Astrocyte (in vitro differentiated cells and primary cell): ENCODE measurements around the gene GPX4. TPM values are rescaled to one million over a fixed set of nuclear protein-coding genes. Genes with fewer than 3 reads are reported as not detected.
A peak's percentile ranks its signal among the peaks of the same experiment; 100 is the strongest.

ENCODE experiments used
- DNase-seq: peaks from one replicate; pipeline ENCODE4 v3.0.0-alpha.2; 2010; ENCODE audit warnings: low read depth
- FAIRE-seq: peaks from 2 replicates; lab custom pipeline; 2011; peaks lifted over from hg19 to GRCh38; lab: Jason Lieb, UNC
- H2AFZ ChIP-seq: 2 replicates; pipeline ENCODE4 v1.6.0; 2012; ENCODE audit warnings: low read depth, low read length, inconsistent platforms
- H3K27ac ChIP-seq: 2 replicates; pipeline ENCODE4 v1.5.1; 2011; ENCODE audit warnings: low read depth, low read length, inconsistent platforms
- H3K27me3 ChIP-seq: 2 replicates; pipeline ENCODE4 v1.6.0; 2011; ENCODE audit warnings: low read length, inconsistent platforms; ENCODE audit not compliant: insufficient read depth
- H3K36me3 ChIP-seq: 2 replicates; pipeline ENCODE4 v1.5.1; 2011; ENCODE audit warnings: low read length, inconsistent platforms; ENCODE audit not compliant: insufficient read depth
- H3K4me1 ChIP-seq: 2 replicates; pipeline ENCODE4 v1.5.1; 2011; ENCODE audit warnings: low read length, inconsistent platforms; ENCODE audit not compliant: insufficient read depth
- H3K4me2 ChIP-seq: 2 replicates; pipeline ENCODE4 v1.6.0; 2012; ENCODE audit warnings: low read length, inconsistent platforms
- H3K4me3 ChIP-seq: 2 replicates; pipeline ENCODE4 v1.5.1; 2011; ENCODE audit warnings: low read depth, mild to moderate bottlenecking, low read length, inconsistent platforms; ENCODE audit not compliant: insufficient read depth
- H3K79me2 ChIP-seq: 2 replicates; pipeline ENCODE4 v1.6.0; 2012; ENCODE audit warnings: mild to moderate bottlenecking, low read length, inconsistent platforms; ENCODE audit not compliant: insufficient read depth
- H3K9ac ChIP-seq: 2 replicates; pipeline ENCODE4 v1.6.0; 2012; ENCODE audit warnings: mild to moderate bottlenecking, low read length, inconsistent platforms
- H3K9me3 ChIP-seq: 2 replicates; pipeline ENCODE4 v1.5.1; 2012; ENCODE audit warnings: low read depth, mild to moderate bottlenecking, low read length, inconsistent platforms; ENCODE audit not compliant: insufficient read depth
- H4K20me1 ChIP-seq: 2 replicates; pipeline ENCODE4 v1.6.0; 2012; ENCODE audit warnings: low read length, inconsistent platforms; ENCODE audit not compliant: insufficient read depth
- H3K27ac Mint-ChIP-seq: one replicate; pipeline ENCODE4 v1.8.0; 2021; ENCODE audit warnings: mild to moderate bottlenecking, mixed read lengths; ENCODE audit not compliant: unreplicated experiment
- H3K27me3 Mint-ChIP-seq: one replicate; pipeline ENCODE4 v1.8.0; 2021; ENCODE audit warnings: low read depth, mixed read lengths; ENCODE audit not compliant: unreplicated experiment
- H3K36me3 Mint-ChIP-seq: one replicate; pipeline ENCODE4 v1.8.0; 2021; ENCODE audit warnings: low read depth, mixed read lengths; ENCODE audit not compliant: unreplicated experiment
- H3K4me1 Mint-ChIP-seq: one replicate; pipeline ENCODE4 v1.8.0; 2021; ENCODE audit warnings: low read depth, mixed read lengths; ENCODE audit not compliant: unreplicated experiment
- H3K4me3 Mint-ChIP-seq: one replicate; pipeline ENCODE4 v1.8.0; 2021; ENCODE audit warnings: mild to moderate bottlenecking, moderate library complexity, mixed read lengths; ENCODE audit not compliant: unreplicated experiment
- H3K9me3 Mint-ChIP-seq: one replicate; pipeline ENCODE4 v1.8.0; 2021; ENCODE audit warnings: mild to moderate bottlenecking, mixed read lengths; ENCODE audit not compliant: unreplicated experiment
- EZH2 ChIP-seq: IDR thresholded peaks from 2 replicates; pipeline ENCODE4 v1.6.1; 2012; ENCODE audit warnings: mild to moderate bottlenecking, low read length, inconsistent platforms; ENCODE audit not compliant: insufficient read depth
- total RNA-seq: library from RNA; stranded (reverse); gene quantifications from 2 replicates; pipeline ENCODE4 v1.2.1, GENCODE V29; 2021
- TF ChIP-seq, protein P1 (sequence below): IDR thresholded peaks from 2 replicates; pipeline ENCODE4 v1.5.1; 2011; ENCODE audit warnings: low read depth, mild to moderate bottlenecking, inconsistent platforms, low read length, moderate library complexity; ENCODE audit not compliant: insufficient read depth

The GPX4 gene
- total RNA-seq, 1 donor from 2014 or later = 325 TPM

DNA sequence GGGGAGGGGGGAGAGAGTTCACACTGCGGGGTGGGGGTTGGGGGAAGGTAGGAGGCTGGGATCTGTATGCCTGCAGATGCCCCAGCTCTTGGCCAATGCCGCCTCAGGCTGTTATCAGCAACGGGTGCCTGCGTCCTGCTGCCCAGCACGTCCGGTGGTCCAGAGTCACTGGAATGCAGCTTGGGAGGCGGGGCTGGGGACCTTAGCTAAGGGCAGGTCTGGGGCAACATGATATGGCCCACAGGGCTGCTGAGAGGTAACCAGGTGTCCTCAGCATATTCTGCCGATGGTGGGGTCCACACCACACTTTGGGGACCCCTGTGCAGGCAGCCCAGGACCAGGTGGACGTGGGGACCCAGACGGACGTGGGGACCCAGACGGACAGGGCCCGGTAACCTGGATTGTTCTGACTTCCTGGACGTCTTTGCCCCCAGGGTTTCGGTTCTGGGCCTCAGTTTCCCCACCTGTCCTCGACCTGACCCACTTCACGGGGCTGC, 37.5 kb upstream of the GPX4 start:
- H3K4me1 Mint-ChIP-seq = peaks cover 3% of the 10 kb centered on the region
- H3K4me2 ChIP-seq = no peak overlapping the region
- H3K36me3 Mint-ChIP-seq = no peaks in the 10 kb centered on the region
- peaks cover 3% of the 10 kb centered on the region for H3K4me1 ChIP-seq
- H3K27ac Mint-ChIP-seq = no peak overlapping the region
- TF ChIP-seq, protein P1, sequence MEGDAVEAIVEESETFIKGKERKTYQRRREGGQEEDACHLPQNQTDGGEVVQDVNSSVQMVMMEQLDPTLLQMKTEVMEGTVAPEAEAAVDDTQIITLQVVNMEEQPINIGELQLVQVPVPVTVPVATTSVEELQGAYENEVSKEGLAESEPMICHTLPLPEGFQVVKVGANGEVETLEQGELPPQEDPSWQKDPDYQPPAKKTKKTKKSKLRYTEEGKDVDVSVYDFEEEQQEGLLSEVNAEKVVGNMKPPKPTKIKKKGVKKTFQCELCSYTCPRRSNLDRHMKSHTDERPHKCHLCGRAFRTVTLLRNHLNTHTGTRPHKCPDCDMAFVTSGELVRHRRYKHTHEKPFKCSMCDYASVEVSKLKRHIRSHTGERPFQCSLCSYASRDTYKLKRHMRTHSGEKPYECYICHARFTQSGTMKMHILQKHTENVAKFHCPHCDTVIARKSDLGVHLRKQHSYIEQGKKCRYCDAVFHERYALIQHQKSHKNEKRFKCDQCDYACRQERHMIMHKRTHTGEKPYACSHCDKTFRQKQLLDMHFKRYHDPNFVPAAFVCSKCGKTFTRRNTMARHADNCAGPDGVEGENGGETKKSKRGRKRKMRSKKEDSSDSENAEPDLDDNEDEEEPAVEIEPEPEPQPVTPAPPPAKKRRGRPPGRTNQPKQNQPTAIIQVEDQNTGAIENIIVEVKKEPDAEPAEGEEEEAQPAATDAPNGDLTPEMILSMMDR = no peak
- no peak for TF ChIP-seq EZH2
- DNase-seq (no peak), FAIRE-seq (no peak)
- no peaks in the 10 kb centered on the region for H3K9me3 Mint-ChIP-seq
- no peak overlapping the region for H3K4me3 ChIP-seq
- no peaks in the 10 kb centered on the region for H3K9me3 ChIP-seq
- no peak overlapping the region for H3K4me3 Mint-ChIP-seq
- H4K20me1 ChIP-seq = peaks cover 9% of the 10 kb centered on the region
- no peak overlapping the region for H2AFZ ChIP-seq
- H3K79me2 ChIP-seq = no peaks in the 10 kb centered on the region
- no peak overlapping the region for H3K27ac ChIP-seq
- H3K9ac ChIP-seq = no peak overlapping the region
- H3K36me3 ChIP-seq = no peaks in the 10 kb centered on the region
- H3K27me3 ChIP-seq = peaks cover 27% of the 10 kb centered on the region
- H3K27me3 Mint-ChIP-seq = peaks cover 22% of the 10 kb centered on the region

DNA sequence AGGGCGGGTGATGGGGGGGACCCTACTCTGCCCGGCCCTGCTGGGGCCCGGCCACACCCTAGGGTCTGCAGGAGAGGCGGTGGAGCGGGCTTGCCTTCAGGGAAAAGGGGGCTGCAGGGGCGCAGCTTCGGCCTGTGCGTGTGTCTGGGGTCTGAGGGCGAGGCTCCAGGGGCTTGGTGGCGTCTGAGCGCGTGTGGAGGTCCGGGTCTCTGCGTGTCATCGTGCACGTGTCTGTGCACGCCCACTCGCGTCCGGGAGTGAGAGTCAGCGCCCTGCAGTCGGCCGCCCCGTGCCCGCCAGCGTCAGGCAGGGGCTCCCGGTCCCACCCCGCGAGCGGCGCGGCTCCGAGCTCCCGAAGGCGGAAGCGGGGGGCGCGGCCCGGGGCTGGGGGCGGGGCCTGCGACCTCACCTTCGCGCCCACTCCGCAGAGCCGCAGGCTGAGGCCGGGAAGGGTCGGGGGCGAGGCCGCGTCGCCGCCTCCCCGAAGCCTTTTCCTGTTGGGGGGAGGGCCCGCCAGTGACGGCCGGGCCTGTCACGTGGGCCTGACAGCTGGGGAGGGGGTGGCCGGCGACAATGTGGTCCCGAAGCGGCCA, 37.0 kb upstream of the GPX4 start, which contains the start of gene ARHGAP45:
ARHGAP45 (plus strand) TSS at position 420 of the 593 bp plus-strand sequence. CDS start 239 bp downstream, outside the sequence.
- FAIRE-seq = no peak
- no peak within 1 kb of the TSS for H3K4me3 Mint-ChIP-seq
- H3K27ac ChIP-seq = no peak within 1 kb of the TSS

More for the DNA sequence above, 37.0 kb upstream of the GPX4 start, which contains the start of gene ARHGAP45:
- no peaks in the 10 kb centered on the region for H3K79me2 ChIP-seq
- peak within 1 kb of the TSS; percentile 54 for H3K4me2 ChIP-seq
- H3K27ac Mint-ChIP-seq = no peak within 1 kb of the TSS
- H3K9me3 Mint-ChIP-seq = no peaks in the 10 kb centered on the region
- H3K27me3 ChIP-seq = peaks cover 30% of the 10 kb centered on the region
- H3K36me3 Mint-ChIP-seq = peaks cover under 1% of the 10 kb centered on the region
- no peaks in the 10 kb centered on the region for H3K36me3 ChIP-seq
- no peaks in the 10 kb centered on the region for H3K9me3 ChIP-seq
- DNase-seq = no peak
- TF ChIP-seq, protein P1 = no peak
- no peak for TF ChIP-seq EZH2
- H2AFZ ChIP-seq = no peak within 1 kb of the TSS
- peaks cover 3% of the 10 kb centered on the region for H3K4me1 Mint-ChIP-seq
- peak within 1 kb of the TSS; percentile 23 for H3K4me3 ChIP-seq
- peaks cover 9% of the 10 kb centered on the region for H4K20me1 ChIP-seq
- H3K9ac ChIP-seq = no peak within 1 kb of the TSS
- H3K4me1 ChIP-seq = peaks cover 3% of the 10 kb centered on the region
- H3K27me3 Mint-ChIP-seq = peaks cover 25% of the 10 kb centered on the region
